Dermis blood vessel endothelial cell (primary cell): ENCODE data around the gene TUBB3. TPM values are rescaled to one million over a fixed set of nuclear protein-coding genes. Genes with fewer than 3 reads are reported as not detected.
A peak's percentile ranks its signal among the peaks of the same experiment; 100 is the strongest.
"Not testable (repeated sequence)": the region's sequence is repeated elsewhere in the genome, so short reads cannot be mapped to it uniquely, and the experiment has no call there.

Source experiments
- DNase-seq: peaks from one replicate; pipeline ENCODE4 v3.0.0; 2010
- total RNA-seq: library from RNA; depleted of rRNA; stranded (reverse); fragments of >200 nt; gene quantifications from 2 replicates; pipeline ENCODE4 v1.2.3, GENCODE V29; 2014

The TUBB3 gene
- 102 and 167 TPM in 2 replicates for total RNA-seq

- DNase-seq = peak; percentile 87
Observed at GRCh38 chr16:89922884-89923639, at the start of gene TUBB3. Gene TUBB3, plus strand, starts transcription at chr16:89923342. Its CDS starts 60 bp downstream, at chr16:89923402.

DNA sequence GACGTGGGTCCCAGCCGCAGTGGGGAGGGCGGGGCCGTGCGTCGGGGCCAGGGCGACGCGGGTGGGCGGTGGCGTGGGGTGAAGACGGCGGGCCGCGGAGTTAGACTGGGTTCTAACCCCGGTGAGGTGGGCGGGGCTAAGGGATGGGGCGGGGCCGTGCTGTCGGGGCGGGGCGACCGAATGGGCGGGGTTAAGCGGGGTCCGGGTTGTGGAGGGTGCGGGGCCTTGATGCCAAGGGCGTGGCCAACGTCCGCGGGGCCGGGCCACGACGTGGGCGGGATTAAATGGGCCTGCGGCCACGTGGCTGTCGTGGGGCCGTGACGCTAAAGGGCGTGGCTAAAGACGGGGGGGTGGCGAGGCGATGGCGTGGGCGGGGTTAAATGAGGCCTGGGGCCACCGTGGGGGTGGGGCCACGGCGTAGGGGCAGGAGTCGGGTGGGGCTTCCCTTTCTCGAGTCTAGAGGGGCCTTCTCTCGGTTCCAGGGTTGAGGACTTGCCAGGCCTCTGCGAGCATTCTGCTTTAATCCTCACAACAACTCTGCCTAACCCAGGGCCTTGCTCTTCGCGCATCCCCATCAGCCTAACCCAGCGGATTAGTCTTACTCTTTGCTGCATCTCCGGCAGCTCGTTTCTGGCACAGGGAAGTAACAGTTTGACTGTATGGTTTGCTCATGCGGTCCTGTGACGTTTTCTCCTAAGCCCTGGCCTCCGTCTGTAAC, 49.0 kb upstream of the TUBB3 start:
- peak; percentile 98 for DNase-seq

- not testable (repeated sequence) for DNase-seq
Observed at GRCh38 chr16:89879123-89879522, 44.0 kb upstream of the TUBB3 start.

- no peak for DNase-seq
Observed at GRCh38 chr16:89880477-89881367, 42.4 kb upstream of the TUBB3 start.

- no peak for DNase-seq
Observed at GRCh38 chr16:89881368-89881730, 41.8 kb upstream of the TUBB3 start.

DNA sequence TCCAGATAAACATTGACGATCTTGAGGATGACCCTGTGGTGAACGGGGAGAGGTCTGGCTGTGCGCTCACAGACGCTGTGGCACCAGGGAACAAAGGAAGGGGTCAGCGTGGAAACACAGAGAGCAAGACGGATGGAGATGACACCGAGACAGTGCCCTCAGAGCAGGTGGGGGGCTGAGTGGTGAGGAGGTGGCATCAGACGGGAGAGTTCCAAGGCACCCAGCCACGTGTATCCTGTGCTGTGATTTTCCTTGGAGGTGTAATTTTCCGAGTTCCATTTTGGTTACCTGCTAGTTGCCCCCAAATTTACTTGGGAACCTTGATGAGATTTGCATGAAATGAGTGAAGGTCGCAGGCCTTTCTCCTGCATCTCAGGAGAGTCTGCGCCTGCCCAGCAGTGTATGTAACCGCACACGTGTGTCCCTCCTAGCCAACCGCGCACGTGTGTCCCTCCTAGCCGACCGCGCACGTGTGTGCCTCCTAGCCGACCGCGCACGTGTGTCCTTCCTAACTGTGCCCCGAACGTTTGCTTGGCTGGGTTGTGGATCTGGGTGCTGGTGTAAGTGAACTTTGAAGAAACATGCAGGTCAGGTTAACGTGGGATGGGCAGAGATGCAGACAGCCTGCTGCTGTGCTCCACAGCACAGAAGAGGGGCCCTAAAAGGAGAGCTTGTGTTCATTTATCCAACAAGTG, 39.6 kb upstream of the TUBB3 start:
- no peak for DNase-seq

GRCh38 chr16:89884041-89884421, 39.1 kb upstream of the TUBB3 start:
- no peak for DNase-seq

DNA sequence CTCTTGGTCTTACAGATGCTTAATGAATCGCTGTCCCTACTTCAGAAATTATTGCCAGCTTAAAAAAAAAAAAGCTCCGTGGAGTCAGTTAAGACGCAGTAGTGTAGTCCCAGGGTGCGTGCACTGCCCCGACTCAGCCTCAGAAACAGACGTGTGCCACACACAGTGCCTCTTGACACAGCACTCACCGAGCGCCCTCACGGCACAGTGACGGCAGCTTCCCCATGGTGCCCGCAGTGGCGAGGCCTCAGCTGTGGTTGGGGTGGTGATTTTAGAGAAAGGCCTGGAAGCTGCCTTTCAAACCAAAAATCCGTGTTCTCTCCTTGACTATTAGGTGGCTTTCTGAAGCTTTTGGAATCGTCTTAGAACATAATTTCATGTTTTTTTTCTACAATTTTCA, 35.9 kb upstream of the TUBB3 start:
- no peak for DNase-seq

GRCh38 chr16:89890200-89890599, 32.9 kb upstream of the TUBB3 start:
- DNase-seq = no peak

- DNase-seq = no peak
Observed at GRCh38 chr16:89890886-89891657, 32.1 kb upstream of the TUBB3 start.

- DNase-seq = no peak
Observed at GRCh38 chr16:89892055-89892630, 31.0 kb upstream of the TUBB3 start.

GRCh38 chr16:89892635-89893034, 30.5 kb upstream of the TUBB3 start:
- no peak for DNase-seq

- no peak for DNase-seq
Observed at GRCh38 chr16:89893642-89894548, 29.2 kb upstream of the TUBB3 start.

- no peak for DNase-seq
Observed at GRCh38 chr16:89895482-89896250, 27.5 kb upstream of the TUBB3 start.

GRCh38 chr16:89897204-89897603, 25.9 kb upstream of the TUBB3 start:
- DNase-seq = no peak

- no peak for DNase-seq
Observed at GRCh38 chr16:89898201-89898967, 24.8 kb upstream of the TUBB3 start.

GRCh38 chr16:89899879-89900481, 23.2 kb upstream of the TUBB3 start:
- no peak for DNase-seq

- DNase-seq = no peak
Observed at GRCh38 chr16:89900885-89901284, 22.3 kb upstream of the TUBB3 start.
